ENCODE results near the gene RHOF.

DNA sequence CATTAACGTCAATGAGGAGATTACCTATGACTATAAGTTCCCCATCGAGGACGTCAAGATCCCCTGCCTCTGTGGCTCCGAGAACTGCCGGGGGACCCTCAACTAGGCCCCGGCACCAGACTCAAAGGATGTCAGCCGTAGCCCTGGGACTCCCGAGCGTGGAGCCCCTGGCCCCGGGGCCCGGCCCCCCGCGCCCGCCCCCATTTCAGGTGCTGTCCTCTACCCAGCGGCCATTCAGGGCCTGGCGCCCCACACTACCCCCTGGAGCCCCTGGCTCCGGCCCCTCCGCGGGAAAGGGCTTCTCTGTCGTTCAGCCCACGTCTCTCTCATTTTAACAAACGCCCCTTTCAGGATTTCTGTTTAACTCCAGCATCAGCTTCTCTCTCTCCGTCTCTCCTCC is 36.6 kb upstream of the RHOF start:
- TF ChIP-seq, protein P1, sequence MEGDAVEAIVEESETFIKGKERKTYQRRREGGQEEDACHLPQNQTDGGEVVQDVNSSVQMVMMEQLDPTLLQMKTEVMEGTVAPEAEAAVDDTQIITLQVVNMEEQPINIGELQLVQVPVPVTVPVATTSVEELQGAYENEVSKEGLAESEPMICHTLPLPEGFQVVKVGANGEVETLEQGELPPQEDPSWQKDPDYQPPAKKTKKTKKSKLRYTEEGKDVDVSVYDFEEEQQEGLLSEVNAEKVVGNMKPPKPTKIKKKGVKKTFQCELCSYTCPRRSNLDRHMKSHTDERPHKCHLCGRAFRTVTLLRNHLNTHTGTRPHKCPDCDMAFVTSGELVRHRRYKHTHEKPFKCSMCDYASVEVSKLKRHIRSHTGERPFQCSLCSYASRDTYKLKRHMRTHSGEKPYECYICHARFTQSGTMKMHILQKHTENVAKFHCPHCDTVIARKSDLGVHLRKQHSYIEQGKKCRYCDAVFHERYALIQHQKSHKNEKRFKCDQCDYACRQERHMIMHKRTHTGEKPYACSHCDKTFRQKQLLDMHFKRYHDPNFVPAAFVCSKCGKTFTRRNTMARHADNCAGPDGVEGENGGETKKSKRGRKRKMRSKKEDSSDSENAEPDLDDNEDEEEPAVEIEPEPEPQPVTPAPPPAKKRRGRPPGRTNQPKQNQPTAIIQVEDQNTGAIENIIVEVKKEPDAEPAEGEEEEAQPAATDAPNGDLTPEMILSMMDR (IDR thresholded peaks at IDR 0.05) = no peak
- no peak for TF ChIP-seq POLR2A (IDR thresholded peaks at IDR 0.05)
